PC-9 (cell line): Measurements from ENCODE around the gene APCDD1L. TPM values are rescaled to one million over a fixed set of nuclear protein-coding genes. Genes with fewer than 3 reads are reported as not detected.

Source experiments
- BruUV-seq: library from RNA; stranded (reverse); fragments of 400-500 nt; replicated peaks from 2 replicates; lab custom pipeline; 2021; lab: Mats Ljungman, UMichigan
- CTCF ChIA-PET: fragments of 300-600 bp; sonication (Branson Sonifier 250); formaldehyde crosslinking; loops from one replicate; lab custom pipeline; 2022; ENCODE audit warnings: antibody characterized with exemption; lab: Charles Lee
- POLR2A ChIA-PET: fragments of 300-600 bp; sonication (Branson Sonifier 250); formaldehyde crosslinking; loops from one replicate; lab custom pipeline; 2022; ENCODE audit warnings: antibody characterized with exemption; ENCODE audit not compliant: unreplicated experiment; lab: Charles Lee
- DNase-seq, 2 experiments: peaks; one replicate each; pipeline versions ENCODE4 v3.0.0 to v3.0.0-alpha.2; 2015 to 2022; ENCODE audit warnings: mixed read lengths in 1 of 2
- H2AFZ ChIP-seq: fragments of 200-600 bp; sonication (generic); 2 replicates; pipeline ENCODE4 v1.8.1; 2017; ENCODE audit warnings: antibody characterized with exemption
- H3F3A ChIP-seq: fragments of 200-600 bp; sonication (generic); 2 replicates; pipeline ENCODE4 v1.8.1; 2017; ENCODE audit warnings: antibody characterized with exemption, mild to moderate bottlenecking, low read depth; ENCODE audit not compliant: insufficient read depth
- H3K27ac ChIP-seq: fragments of 200-600 bp; sonication (generic); 2 replicates; pipeline ENCODE4 v1.6.1; 2016; ENCODE audit warnings: mixed run types
- H3K27me3 ChIP-seq: fragments of 200-600 bp; sonication (generic); 2 replicates; pipeline ENCODE4 v1.6.1; 2016; ENCODE audit warnings: low read depth, mixed run types; ENCODE audit not compliant: insufficient read depth
- H3K36me3 ChIP-seq: fragments of 200-600 bp; sonication (generic); 2 replicates; pipeline ENCODE4 v1.6.1; 2016; ENCODE audit warnings: low read depth, mixed run types
- H3K4me1 ChIP-seq: fragments of 200-600 bp; sonication (generic); replicated peaks from 2 replicates; pipeline ENCODE4 v1.6.1; 2016; ENCODE audit warnings: mixed run types; ENCODE audit not compliant: insufficient read depth
- H3K4me2 ChIP-seq: fragments of 200-600 bp; sonication (generic); 2 replicates; pipeline ENCODE4 v1.6.1; 2017; ENCODE audit warnings: mixed run types
- H3K4me3 ChIP-seq: fragments of 200-600 bp; sonication (generic); 2 replicates; pipeline ENCODE4 v1.6.1; 2016; ENCODE audit warnings: mixed run types
- H3K79me2 ChIP-seq: fragments of 200-600 bp; sonication (generic); 2 replicates; pipeline ENCODE4 v1.6.1; 2017; ENCODE audit warnings: low read depth, mixed run types
- H3K9me2 ChIP-seq: fragments of 200-600 bp; sonication (generic); 2 replicates; pipeline ENCODE4 v1.8.1; 2017; ENCODE audit warnings: mild to moderate bottlenecking; ENCODE audit not compliant: insufficient read depth
- H3K9me3 ChIP-seq: fragments of 200-600 bp; sonication (generic); 2 replicates; pipeline ENCODE4 v1.8.1; 2016; ENCODE audit warnings: low read depth; ENCODE audit not compliant: insufficient read depth
- H4K20me1 ChIP-seq: fragments of 200-600 bp; sonication (generic); 2 replicates; pipeline ENCODE4 v1.8.1; 2017; ENCODE audit not compliant: insufficient read depth
- EZH2 ChIP-seq: fragments of 200-600 bp; sonication (generic); IDR thresholded peaks from 2 replicates; pipeline ENCODE4 v1.8.0; 2017; ENCODE audit warnings: antibody characterized with exemption, low read depth
- intact Hi-C: fragments of 100-400 bp; cut with micrococcal nuclease; formaldehyde crosslinking; loops from one replicate; pipeline ENCODE4 v1.10.0; 2022; ENCODE audit not compliant: unreplicated experiment
- total RNA-seq: library from RNA; stranded (reverse); gene quantifications from 2 replicates; pipeline ENCODE4 v1.2.3, GENCODE V29; 2021
- TF ChIP-seq, protein P1 (sequence below): fragments of 200-600 bp; sonication (generic); conservative IDR thresholded peaks from 2 replicates; pipeline ENCODE4 v1.6.1; 2017; ENCODE audit warnings: mixed run types, antibody characterized with exemption, mild to moderate bottlenecking, moderate library complexity

APCDD1L gene
- total RNA-seq, 1 experiment from 2014 or later, result 3.0 TPM

DNA sequence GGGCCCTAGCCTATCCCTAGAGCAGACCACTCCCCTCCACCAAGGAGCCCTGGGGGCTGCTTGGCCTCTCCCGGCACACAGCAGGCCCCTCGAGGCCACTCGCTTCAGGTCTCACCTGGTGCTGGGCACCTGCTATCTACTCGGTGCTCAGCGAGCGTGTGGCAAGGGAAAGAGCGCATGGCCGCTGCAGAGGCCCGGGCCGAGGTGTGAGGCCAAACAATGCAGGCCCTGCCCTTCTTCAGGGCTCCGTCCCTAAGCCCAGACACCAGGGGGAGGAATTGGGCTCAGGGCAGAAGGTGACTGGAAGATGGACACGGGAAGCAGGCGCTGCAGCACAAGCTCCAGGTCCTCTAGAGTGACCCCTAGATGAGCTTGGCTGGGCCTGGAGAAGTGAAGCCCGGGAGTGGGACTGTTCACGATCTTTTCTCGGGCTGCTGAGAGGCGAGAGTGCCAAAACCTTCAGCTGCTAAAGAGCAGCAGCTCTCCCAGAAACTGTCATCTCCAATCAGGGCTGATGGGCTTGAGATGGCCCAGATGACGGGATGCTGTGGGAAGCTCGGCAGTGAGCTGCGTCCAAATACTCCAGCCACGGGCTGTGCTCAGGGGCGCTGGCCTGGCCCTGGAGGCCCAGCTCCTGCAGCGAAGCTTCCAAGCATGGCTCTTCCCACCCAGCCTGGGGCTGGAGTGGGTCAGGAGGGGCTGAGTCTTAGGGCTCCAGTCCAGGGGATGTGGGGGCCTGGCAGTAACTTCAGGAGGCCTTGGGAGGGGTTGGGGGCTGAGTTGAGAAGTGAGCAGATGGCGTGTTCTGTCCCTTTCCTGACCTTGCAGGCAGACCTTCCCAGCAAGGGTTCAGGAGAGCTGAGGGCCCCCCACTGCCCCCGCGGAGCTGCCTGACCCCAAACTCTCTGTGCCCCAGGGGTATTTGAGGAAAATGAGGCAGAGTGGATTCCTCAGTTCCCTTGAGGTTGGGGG, 43.7 kb downstream of the APCDD1L start:
- intact Hi-C loops, result no loop called here
- H3K4me2 ChIP-seq, result no peak overlapping the region
- no peaks in the 10 kb centered on the region for H3K9me3 ChIP-seq
- H3K9me2 ChIP-seq, result no peaks in the 10 kb centered on the region
- TF ChIP-seq, protein P1, sequence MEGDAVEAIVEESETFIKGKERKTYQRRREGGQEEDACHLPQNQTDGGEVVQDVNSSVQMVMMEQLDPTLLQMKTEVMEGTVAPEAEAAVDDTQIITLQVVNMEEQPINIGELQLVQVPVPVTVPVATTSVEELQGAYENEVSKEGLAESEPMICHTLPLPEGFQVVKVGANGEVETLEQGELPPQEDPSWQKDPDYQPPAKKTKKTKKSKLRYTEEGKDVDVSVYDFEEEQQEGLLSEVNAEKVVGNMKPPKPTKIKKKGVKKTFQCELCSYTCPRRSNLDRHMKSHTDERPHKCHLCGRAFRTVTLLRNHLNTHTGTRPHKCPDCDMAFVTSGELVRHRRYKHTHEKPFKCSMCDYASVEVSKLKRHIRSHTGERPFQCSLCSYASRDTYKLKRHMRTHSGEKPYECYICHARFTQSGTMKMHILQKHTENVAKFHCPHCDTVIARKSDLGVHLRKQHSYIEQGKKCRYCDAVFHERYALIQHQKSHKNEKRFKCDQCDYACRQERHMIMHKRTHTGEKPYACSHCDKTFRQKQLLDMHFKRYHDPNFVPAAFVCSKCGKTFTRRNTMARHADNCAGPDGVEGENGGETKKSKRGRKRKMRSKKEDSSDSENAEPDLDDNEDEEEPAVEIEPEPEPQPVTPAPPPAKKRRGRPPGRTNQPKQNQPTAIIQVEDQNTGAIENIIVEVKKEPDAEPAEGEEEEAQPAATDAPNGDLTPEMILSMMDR, result no peak
- no peak for TF ChIP-seq EZH2
- H3K27ac ChIP-seq, result no peak overlapping the region
- no peaks in the 10 kb centered on the region for H3K4me1 ChIP-seq
- no peaks in the 10 kb centered on the region for H3K27me3 ChIP-seq
- ChIA-PET POLR2A (no interaction called here), CTCF (no interaction called here)
- H2AFZ ChIP-seq, result no peak overlapping the region
- DNase-seq, result no peak
- BruUV-seq, result no TSS peak
- no peaks in the 10 kb centered on the region for H3K36me3 ChIP-seq
- H3K4me3 ChIP-seq, result no peak overlapping the region
- no peaks in the 10 kb centered on the region for H3K79me2 ChIP-seq
- no peaks in the 10 kb centered on the region for H4K20me1 ChIP-seq
- H3F3A ChIP-seq, result no peaks in the 10 kb centered on the region

DNA sequence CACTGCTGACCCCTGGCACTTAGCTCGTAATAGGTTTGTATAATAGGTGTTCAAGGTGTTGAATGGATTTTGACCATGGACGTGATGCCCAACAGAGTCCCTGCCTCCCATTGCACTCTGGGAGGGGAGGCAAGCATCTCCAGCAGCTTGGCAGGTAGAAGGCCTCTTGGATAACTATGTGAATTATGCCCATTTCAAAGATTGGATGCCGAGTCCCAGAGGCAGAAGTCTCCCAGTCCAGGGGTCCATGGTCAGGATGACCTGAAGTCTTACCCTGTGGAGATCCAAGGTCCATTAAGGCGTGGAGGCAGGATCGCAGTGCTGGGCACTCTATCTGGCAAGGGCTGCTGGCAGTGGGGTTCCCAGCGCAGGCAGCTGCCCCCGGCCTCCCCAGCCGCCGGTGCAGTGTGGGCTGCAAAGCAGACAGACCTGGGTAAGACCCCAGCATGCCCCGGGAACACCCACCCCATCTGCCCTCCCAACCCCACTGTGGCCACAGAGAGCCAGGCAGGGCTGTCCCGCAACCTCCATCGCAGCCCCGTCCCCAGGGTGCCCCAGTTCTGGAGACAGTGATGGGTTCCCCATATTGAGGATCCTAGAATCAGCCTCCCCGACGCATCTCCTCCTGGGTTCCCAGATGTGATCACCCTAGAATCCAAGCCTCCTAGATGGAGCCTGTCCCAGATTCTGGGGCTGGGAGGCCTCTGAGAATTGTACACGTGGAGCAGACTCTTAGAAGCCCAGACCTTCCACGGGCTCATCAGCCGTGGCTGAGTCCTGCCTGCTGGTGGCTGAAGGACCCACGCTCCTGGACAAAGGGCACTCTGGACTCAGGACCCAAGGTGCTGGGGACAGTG, 44.6 kb downstream of the APCDD1L start:
- Histone ChIP-seq H3K79me2 (no peaks in the 10 kb centered on the region), H3K9me3 (no peaks in the 10 kb centered on the region), H3F3A (no peaks in the 10 kb centered on the region), H3K4me2 (no peak overlapping the region), H3K27ac (no peak overlapping the region), H3K27me3 (no peaks in the 10 kb centered on the region), H3K36me3 (no peaks in the 10 kb centered on the region), H3K4me1 (no peaks in the 10 kb centered on the region), H3K9me2 (no peaks in the 10 kb centered on the region), H4K20me1 (no peaks in the 10 kb centered on the region), H3K4me3 (no peak overlapping the region), H2AFZ (no peak overlapping the region)
- ChIA-PET POLR2A (no interaction called here), CTCF (no interaction called here)
- DNase-seq, result no peak
- TF ChIP-seq EZH2, result no peak
- TF ChIP-seq, protein P1, result no peak
- BruUV-seq, result no TSS peak
- intact Hi-C loops, result no loop called here

DNA sequence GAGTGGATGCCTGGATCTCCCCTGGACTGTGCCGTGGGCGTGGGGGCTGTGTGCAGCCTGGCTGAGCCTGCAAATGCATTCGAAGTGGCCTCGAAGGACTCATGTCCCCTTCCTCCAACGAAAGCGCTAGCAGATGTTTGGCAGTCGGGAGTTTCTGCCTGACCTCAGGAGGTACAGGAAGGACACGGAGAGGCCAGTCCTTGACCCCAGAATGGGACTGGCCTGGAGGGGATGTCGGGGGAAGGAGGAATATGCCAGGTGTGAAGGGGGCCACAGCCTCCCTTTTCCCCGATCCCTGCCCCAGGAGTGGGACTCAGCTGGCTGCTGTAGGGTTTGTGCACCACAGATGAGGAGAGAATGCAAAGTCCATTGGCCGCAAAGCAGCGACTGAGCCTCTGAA, 45.6 kb downstream of the APCDD1L start:
- Histone ChIP-seq H4K20me1 (no peaks in the 10 kb centered on the region), H3K9me3 (no peaks in the 10 kb centered on the region), H3K27me3 (no peaks in the 10 kb centered on the region), H3F3A (no peaks in the 10 kb centered on the region), H3K79me2 (no peaks in the 10 kb centered on the region), H3K27ac (no peak overlapping the region), H2AFZ (no peak overlapping the region), H3K4me1 (no peaks in the 10 kb centered on the region), H3K9me2 (no peaks in the 10 kb centered on the region), H3K4me3 (no peak overlapping the region), H3K4me2 (no peak overlapping the region), H3K36me3 (no peaks in the 10 kb centered on the region)
- TF ChIP-seq, protein P1, result no peak
- no peak for TF ChIP-seq EZH2
- CTCF ChIA-PET, result no interaction called here
- no peak for DNase-seq
- intact Hi-C loops, result no loop called here
- POLR2A ChIA-PET, result no interaction called here
- BruUV-seq, result no TSS peak
